NK-92 (cell line): Measurements from ENCODE around the gene CCL17.
"Not testable (repeated sequence)": the region's sequence is repeated elsewhere in the genome, so short reads cannot be mapped to it uniquely, and the experiment has no call there.

Experiments
- DNase-seq: peaks from one replicate; lab custom pipeline; 2025; ENCODE audit not compliant: unreplicated experiment; lab: John Stamatoyannopoulos, UW

CCL17 gene

GRCh38 chr16:57427824-57428223, 23.3 kb downstream of the CCL17 start:
- DNase-seq, result no peak

- DNase-seq, result no peak
These were observed 26.4 kb downstream of the CCL17 start for GRCh38 chr16:57430955-57431354.

- no peak for DNase-seq
These were observed 27.9 kb downstream of the CCL17 start for GRCh38 chr16:57432505-57432904.

GRCh38 chr16:57432989-57433388, 28.4 kb downstream of the CCL17 start:
- no peak for DNase-seq

DNA sequence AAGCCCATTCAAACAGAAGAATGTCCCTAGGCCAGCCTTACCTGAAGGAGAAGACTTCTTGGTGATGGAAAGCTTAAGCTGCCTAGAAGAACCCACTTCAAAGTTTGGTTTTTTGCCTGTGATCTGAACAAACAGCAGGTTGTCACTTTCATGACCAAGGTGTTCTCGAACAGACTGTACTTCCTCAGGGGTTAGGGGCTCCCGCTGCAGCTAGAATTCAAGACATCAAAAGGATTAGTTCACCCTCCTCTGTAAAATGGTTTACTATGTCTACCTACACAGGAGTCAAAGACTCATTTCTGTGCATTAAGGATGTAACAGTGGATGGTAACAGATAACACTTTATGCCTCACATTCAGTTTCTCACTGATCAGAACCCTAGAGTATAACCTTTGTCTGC, 29.4 kb downstream of the CCL17 start:
- no peak for DNase-seq

DNA sequence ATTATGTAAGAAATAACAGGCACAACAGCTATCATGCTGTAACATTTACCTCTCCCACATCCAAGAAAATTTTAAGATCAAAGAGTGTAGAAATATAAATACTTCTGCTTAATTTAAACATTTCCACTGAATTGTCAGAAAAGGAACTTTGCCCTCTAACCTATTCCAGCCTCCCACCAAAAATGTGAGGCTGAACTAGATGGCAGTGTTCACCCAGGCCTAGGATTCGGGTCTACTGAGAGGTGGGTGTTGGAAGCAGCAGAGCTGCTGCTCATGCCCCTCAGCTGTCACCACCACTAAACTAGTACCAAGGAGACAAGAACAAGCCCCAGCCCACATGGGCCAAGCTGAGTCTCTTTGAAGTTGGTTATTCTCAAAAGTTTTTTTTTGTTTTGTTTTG, 31.3 kb downstream of the CCL17 start:
- DNase-seq, result no peak

- DNase-seq, result not testable (repeated sequence)
These were observed 35.4 kb downstream of the CCL17 start for GRCh38 chr16:57439947-57440346.

- not testable (repeated sequence) for DNase-seq
These were observed 36.0 kb downstream of the CCL17 start for GRCh38 chr16:57440551-57440950.

GRCh38 chr16:57444711-57445110, 40.1 kb downstream of the CCL17 start:
- no peak for DNase-seq

- DNase-seq, result no peak
These were observed 40.9 kb downstream of the CCL17 start for GRCh38 chr16:57445510-57445909.

DNA sequence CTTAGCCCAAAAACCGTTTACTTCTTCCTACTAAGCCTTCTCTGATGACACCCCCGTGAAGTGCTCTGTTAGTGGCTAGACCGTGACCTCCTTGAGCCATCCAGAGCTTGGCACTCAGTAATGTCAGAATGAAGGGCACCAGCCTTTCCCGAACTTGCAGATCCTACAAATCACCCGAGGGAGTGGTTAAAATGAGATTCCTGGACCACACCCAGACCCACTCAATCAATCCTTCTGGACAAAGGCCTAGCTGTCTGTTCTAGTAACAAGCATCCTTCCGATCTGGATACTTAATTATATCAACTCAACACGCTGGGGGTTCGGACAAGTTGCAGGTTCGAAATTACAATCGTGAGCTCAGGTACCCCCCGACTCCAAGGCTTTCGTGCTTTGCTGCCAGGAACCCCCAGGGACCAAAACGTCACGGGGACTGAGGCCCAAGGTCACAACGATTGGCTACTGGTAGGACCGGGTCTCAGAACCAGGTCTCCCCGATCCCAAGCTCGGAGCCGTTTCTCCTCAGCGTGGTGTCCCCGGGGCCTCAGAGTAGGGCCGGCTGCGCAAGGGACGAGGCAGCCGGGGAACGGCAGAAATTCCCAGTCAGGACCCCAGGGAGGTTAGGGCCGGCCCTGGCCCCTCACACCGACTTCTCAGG, 42.1 kb downstream of the CCL17 start:
- DNase-seq, result no peak

DNA sequence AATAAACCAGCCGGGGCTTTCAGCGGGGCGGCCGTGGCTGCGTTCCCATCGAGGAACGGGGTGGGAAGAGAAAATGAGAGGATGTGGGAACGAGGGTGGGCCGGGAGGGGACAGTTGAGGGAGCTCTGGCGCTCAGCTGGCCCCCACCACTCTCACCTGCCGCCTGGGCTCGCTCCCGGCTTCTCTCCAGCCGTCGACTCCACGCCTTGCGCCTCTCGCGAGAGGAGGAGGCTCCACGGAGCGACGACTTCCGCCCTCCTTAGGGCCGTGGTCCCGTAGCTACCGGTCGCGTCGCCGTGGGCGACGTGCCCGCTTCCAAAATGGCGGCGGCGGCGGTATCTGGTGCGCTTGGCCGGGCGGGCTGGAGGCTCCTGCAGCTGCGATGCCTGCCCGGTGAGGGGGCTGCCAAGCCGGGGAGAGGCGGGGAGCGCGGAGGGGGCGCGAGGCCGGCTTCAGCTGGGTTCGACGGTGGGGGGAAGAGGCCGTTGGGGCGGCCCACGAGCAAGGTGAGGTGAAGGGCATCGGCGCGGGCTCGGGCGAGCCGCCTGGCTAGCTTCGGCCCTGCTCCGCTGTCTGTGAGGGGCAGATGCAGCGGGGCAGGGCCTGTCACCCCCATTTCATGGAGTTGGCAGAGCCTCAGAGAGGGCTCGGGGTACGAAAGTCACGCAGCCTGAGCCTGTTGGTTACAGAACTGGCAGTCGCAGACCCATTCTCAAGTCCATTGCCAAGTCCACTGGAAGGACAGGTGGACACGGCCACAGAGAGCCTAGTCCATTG, 42.8 kb downstream of the CCL17 start, which contains the start of the genes CIAPIN1 and COQ9:
Gene CIAPIN1, minus strand, starts transcription at position 200 of the 777 bp plus-strand sequence. CDS start 6,457 bp downstream, outside the sequence.
Gene COQ9, plus strand, starts transcription at position 294 of the 777 bp plus-strand sequence. Its CDS starts 27 bp downstream, at position 321.
- peak; percentile 23 for DNase-seq

- no peak for DNase-seq
These were observed 47.5 kb downstream of the CCL17 start for GRCh38 chr16:57452021-57452420.

GRCh38 chr16:57462209-57462977, 57.8 kb downstream of the CCL17 start, which contains the start of gene POLR2C:
TSS of gene POLR2C (plus strand) at chr16:57462679. CDS start at chr16:57462725, 46 bp downstream.
- peak; percentile 15 for DNase-seq

- no peak for DNase-seq
These were observed 58.4 kb downstream of the CCL17 start for GRCh38 chr16:57462978-57463362.

GRCh38 chr16:57464523-57464922, 60.0 kb downstream of the CCL17 start:
- DNase-seq, result no peak
